Central memory CD4-positive, alpha-beta T cell (primary cell): ENCODE measurements around the gene PGBD5.
A peak's percentile ranks its signal among the peaks of the same experiment; 100 is the strongest.
"Not testable (repeated sequence)": the region's sequence is repeated elsewhere in the genome, so short reads cannot be mapped to it uniquely, and the experiment has no call there.

Source experiments
- DNase-seq: peaks from one replicate; pipeline ENCODE4 v3.0.0; 2022
- total RNA-seq, 3 experiments: gene quantifications; one replicate each; lab custom pipeline; 2026; lab: John Stamatoyannopoulos, UW

The PGBD5 gene
- total RNA-seq = 0.05 to 0.39 (median 0.21) reads per million in 3 experiments

GRCh38 chr1:230426246-230427093, at the start of gene PGBD5:
Gene PGBD5, minus strand, starts transcription at chr1:230426332. Its CDS starts 404 bp downstream, at chr1:230425928.
- DNase-seq = peak; percentile 29

GRCh38 chr1:230474924-230475323, 48.8 kb upstream of the PGBD5 start:
- not testable (repeated sequence) for DNase-seq

GRCh38 chr1:230470750-230471149, 44.6 kb upstream of the PGBD5 start:
- DNase-seq = not testable (repeated sequence)

GRCh38 chr1:230469271-230469670, 43.1 kb upstream of the PGBD5 start:
- DNase-seq = no peak

- DNase-seq = no peak
Measured at GRCh38 chr1:230465691-230466090, 39.6 kb upstream of the PGBD5 start.

GRCh38 chr1:230464671-230465070, 38.5 kb upstream of the PGBD5 start:
- no peak for DNase-seq

GRCh38 chr1:230463760-230464159, 37.6 kb upstream of the PGBD5 start:
- no peak for DNase-seq

GRCh38 chr1:230463326-230463725, 37.2 kb upstream of the PGBD5 start:
- DNase-seq = no peak

GRCh38 chr1:230459465-230459864, 33.3 kb upstream of the PGBD5 start:
- DNase-seq = no peak

GRCh38 chr1:230458509-230458908, 32.4 kb upstream of the PGBD5 start:
- DNase-seq = no peak

GRCh38 chr1:230456478-230456877, 30.3 kb upstream of the PGBD5 start:
- DNase-seq = no peak

- no peak for DNase-seq
Measured at GRCh38 chr1:230455291-230455690, 29.2 kb upstream of the PGBD5 start.

GRCh38 chr1:230453377-230453776, 27.2 kb upstream of the PGBD5 start:
- DNase-seq = no peak

- no peak for DNase-seq
Measured at GRCh38 chr1:230441183-230442029, 15.3 kb upstream of the PGBD5 start.

- DNase-seq = no peak
Measured at GRCh38 chr1:230435108-230435507, 9.0 kb upstream of the PGBD5 start.

- no peak for DNase-seq
Measured at GRCh38 chr1:230431527-230431926, 5.4 kb upstream of the PGBD5 start.

GRCh38 chr1:230430499-230430898, 4.4 kb upstream of the PGBD5 start:
- DNase-seq = no peak

GRCh38 chr1:230429067-230429735, 3.1 kb upstream of the PGBD5 start:
- no peak for DNase-seq

- DNase-seq = no peak
Measured at GRCh38 chr1:230427981-230428380, 1.8 kb upstream of the PGBD5 start.

- DNase-seq = no peak
Measured at GRCh38 chr1:230427094-230427876, 1.2 kb upstream of the PGBD5 start.

GRCh38 chr1:230425252-230426091, 660 bp downstream of the PGBD5 start:
- no peak for DNase-seq
